ENCODE results near the gene SNRNP25.

SNRNP25 gene

GRCh38 chr16:101586-101985, 48.0 kb downstream of the SNRNP25 start:
- DNase-seq (ENCODE audit: low spot score) = no peak
- TF ChIP-seq CTCF (IDR thresholded peaks at IDR 0.05; ENCODE audit: extremely low read depth, missing control alignments) = no peak

DNA sequence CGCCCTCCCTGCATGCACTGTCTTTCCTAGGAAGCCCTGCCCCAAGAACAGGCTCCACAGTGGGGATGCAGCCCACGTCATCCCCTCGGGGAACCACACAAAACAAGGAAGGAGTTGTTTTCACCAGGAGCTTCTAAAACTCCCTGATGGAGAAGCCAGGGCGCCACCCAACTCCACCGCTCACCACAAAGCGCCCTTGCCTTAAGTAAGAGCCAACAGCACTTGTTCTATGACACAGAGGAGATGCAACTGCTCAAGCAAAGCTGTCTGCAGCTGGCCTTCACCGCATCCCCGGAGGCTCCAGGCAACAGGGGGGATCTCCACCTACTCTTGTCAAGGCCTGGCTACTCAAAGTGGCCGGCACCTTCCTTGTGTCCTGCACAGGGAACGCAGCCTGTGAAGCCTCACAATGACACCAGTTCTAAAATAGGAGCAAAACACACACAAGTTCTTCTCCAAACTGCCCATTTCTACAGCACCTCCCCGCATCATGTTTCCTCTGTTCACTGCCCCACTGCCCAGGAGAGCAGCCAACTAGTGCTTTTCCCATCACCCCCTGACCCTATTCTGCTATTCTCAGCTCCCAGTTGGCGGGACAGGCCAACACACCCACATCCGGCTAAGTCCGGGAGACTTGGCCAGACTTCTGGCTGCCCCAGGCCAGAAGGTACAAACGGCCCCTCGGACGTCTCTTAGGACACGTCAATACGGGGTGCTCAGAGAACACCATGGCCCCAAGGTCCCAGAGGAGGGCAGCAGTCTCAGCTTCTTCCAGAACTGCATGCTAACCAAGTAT, 48.6 kb downstream of the SNRNP25 start:
- TF ChIP-seq CTCF (IDR thresholded peaks at IDR 0.05; ENCODE audit: extremely low read depth, missing control alignments) = no peak
- DNase-seq (ENCODE audit: low spot score) = no peak

DNA sequence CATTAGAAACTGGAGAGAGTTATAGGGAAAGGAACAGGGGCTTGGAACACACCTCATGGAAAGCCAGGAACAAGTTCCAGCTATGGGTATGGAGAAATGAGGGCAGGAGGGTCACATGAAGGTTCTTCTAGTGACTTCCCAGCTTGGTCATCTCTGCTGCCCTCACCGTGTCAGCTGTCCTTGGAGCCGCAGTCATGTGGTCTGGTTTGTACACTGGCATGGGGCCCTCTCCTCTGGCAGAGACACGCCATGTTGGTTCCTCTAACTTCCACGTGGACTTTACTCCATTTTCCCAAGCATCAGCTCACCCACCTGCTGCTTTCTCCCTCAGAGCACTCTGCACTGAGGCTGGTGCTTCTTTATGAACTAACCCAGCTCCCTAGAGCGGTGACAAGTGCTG, 50.7 kb downstream of the SNRNP25 start:
- DNase-seq (ENCODE audit: low spot score) = no peak
- TF ChIP-seq CTCF (IDR thresholded peaks at IDR 0.05; ENCODE audit: extremely low read depth, missing control alignments) = no peak

GRCh38 chr16:104928-105327, 51.3 kb downstream of the SNRNP25 start:
- no peak for DNase-seq (ENCODE audit: low spot score)
- no peak for TF ChIP-seq CTCF (IDR thresholded peaks at IDR 0.05; ENCODE audit: extremely low read depth, missing control alignments)

- no peak for TF ChIP-seq CTCF (IDR thresholded peaks at IDR 0.05; ENCODE audit: extremely low read depth, missing control alignments)
Observed at GRCh38 chr16:105521-105920, 51.9 kb downstream of the SNRNP25 start.

GRCh38 chr16:106623-107324, 53.1 kb downstream of the SNRNP25 start:
- TF ChIP-seq CTCF (IDR thresholded peaks at IDR 0.05; ENCODE audit: extremely low read depth, missing control alignments) = peak; percentile 68
- DNase-seq (ENCODE audit: low spot score) = peak; percentile 79

More at GRCh38 chr16:105521-105920, 51.9 kb downstream of the SNRNP25 start:
- DNase-seq (ENCODE audit: low spot score) = no peak
